Chondrocyte (in vitro differentiated cells): ENCODE measurements around the gene MCM10. TPM values are rescaled to one million over a fixed set of nuclear protein-coding genes. Genes with fewer than 3 reads are reported as not detected.

ENCODE experiments used
- DNase-seq: peaks from one replicate; pipeline ENCODE4 v3.0.0; 2021; ENCODE audit warnings: mixed read lengths, low spot score
- H3K27ac Mint-ChIP-seq: one replicate; pipeline ENCODE4 v1.8.0; 2021; ENCODE audit warnings: mild to moderate bottlenecking, moderate library complexity, mixed read lengths; ENCODE audit not compliant: unreplicated experiment
- H3K27me3 Mint-ChIP-seq: 2 replicates; pipeline ENCODE4 v1.8.0; 2021; ENCODE audit warnings: low read depth, mixed read lengths
- H3K36me3 Mint-ChIP-seq: 2 replicates; pipeline ENCODE4 v1.8.0; 2021; ENCODE audit warnings: low read depth, mixed read lengths
- H3K4me1 Mint-ChIP-seq: 2 replicates; pipeline ENCODE4 v1.8.0; 2021; ENCODE audit warnings: low read depth, mild to moderate bottlenecking, mixed read lengths
- H3K4me3 Mint-ChIP-seq: one replicate; pipeline ENCODE4 v1.8.0; 2021; ENCODE audit warnings: mild to moderate bottlenecking, moderate library complexity, mixed read lengths; ENCODE audit not compliant: unreplicated experiment
- H3K9me3 Mint-ChIP-seq: 2 replicates; pipeline ENCODE4 v1.8.0; 2021; ENCODE audit warnings: low read depth, mixed read lengths
- CTCF ChIP-seq: fragments of 200-600 bp; sonication (generic); IDR thresholded peaks from 2 replicates; pipeline ENCODE4 v1.5.0; 2021; ENCODE audit warnings: antibody characterized with exemption, mild to moderate bottlenecking, moderate library complexity
- total RNA-seq: library from RNA; stranded (reverse); gene quantifications from 3 replicates; pipeline ENCODE4 v1.2.1, GENCODE V29; 2021

The MCM10 gene
- total RNA-seq, 1 donor from 2014 or later: 2.2 TPM

GRCh38 chr10:13218878-13219277 lies 57.5 kb downstream of the MCM10 start:
- no peaks in the 10 kb centered on the region for H3K27me3 Mint-ChIP-seq
- no peak for DNase-seq
- H3K9me3 Mint-ChIP-seq: peaks cover 3% of the 10 kb centered on the region
- no peaks in the 10 kb centered on the region for H3K36me3 Mint-ChIP-seq
- no peak for TF ChIP-seq CTCF
- H3K4me3 Mint-ChIP-seq: no peak overlapping the region
- no peak overlapping the region for H3K27ac Mint-ChIP-seq
- peaks cover 8% of the 10 kb centered on the region for H3K4me1 Mint-ChIP-seq

GRCh38 chr10:13219685-13220670 lies 58.6 kb downstream of the MCM10 start:
- peak; percentile 38 for TF ChIP-seq CTCF
- no peak for DNase-seq
- H3K9me3 Mint-ChIP-seq: peaks cover 3% of the 10 kb centered on the region
- H3K27me3 Mint-ChIP-seq: no peaks in the 10 kb centered on the region
- H3K36me3 Mint-ChIP-seq: no peaks in the 10 kb centered on the region
- H3K4me3 Mint-ChIP-seq: no peak overlapping the region
- no peak overlapping the region for H3K27ac Mint-ChIP-seq
- peaks cover 8% of the 10 kb centered on the region for H3K4me1 Mint-ChIP-seq

GRCh38 chr10:13221572-13221971 lies 60.2 kb downstream of the MCM10 start:
- TF ChIP-seq CTCF: no peak
- no peak for DNase-seq
- peaks cover 3% of the 10 kb centered on the region for H3K9me3 Mint-ChIP-seq
- peaks cover 9% of the 10 kb centered on the region for H3K4me1 Mint-ChIP-seq
- no peak overlapping the region for H3K27ac Mint-ChIP-seq
- no peak overlapping the region for H3K4me3 Mint-ChIP-seq
- H3K27me3 Mint-ChIP-seq: no peaks in the 10 kb centered on the region
- no peaks in the 10 kb centered on the region for H3K36me3 Mint-ChIP-seq

GRCh38 chr10:13222151-13222550 lies 60.8 kb downstream of the MCM10 start:
- DNase-seq: no peak
- Mint-ChIP-seq H3K27ac (no peak overlapping the region), H3K9me3 (peaks cover 3% of the 10 kb centered on the region), H3K4me3 (no peak overlapping the region), H3K36me3 (no peaks in the 10 kb centered on the region), H3K4me1 (peaks cover 15% of the 10 kb centered on the region), H3K27me3 (no peaks in the 10 kb centered on the region)
- TF ChIP-seq CTCF: no peak

GRCh38 chr10:13222566-13222965 lies 61.2 kb downstream of the MCM10 start:
- no peak for TF ChIP-seq CTCF
- peaks cover 16% of the 10 kb centered on the region for H3K4me1 Mint-ChIP-seq
- H3K27me3 Mint-ChIP-seq: no peaks in the 10 kb centered on the region
- no peak overlapping the region for H3K4me3 Mint-ChIP-seq
- no peaks in the 10 kb centered on the region for H3K36me3 Mint-ChIP-seq
- H3K9me3 Mint-ChIP-seq: peaks cover 3% of the 10 kb centered on the region
- no peak for DNase-seq
- no peak overlapping the region for H3K27ac Mint-ChIP-seq
